ENCODE data around the gene ATF6. TPM values are rescaled to one million over a fixed set of nuclear protein-coding genes. Genes with fewer than 3 reads are reported as not detected.
"Not testable (repeated sequence)": the region's sequence is repeated elsewhere in the genome, so short reads cannot be mapped to it uniquely, and the experiment has no call there.

Gene ATF6
- total RNA-seq, 2 donors from 2014 or later = 25.5 to 26.4 TPM

GRCh38 chr1:161743231-161743630 lies 22.9 kb upstream of the ATF6 start:
- no peaks in the 10 kb centered on the region for H3K9me3 Mint-ChIP-seq
- H3K36me3 Mint-ChIP-seq = no peaks in the 10 kb centered on the region
- DNase-seq (ENCODE audit: low spot score) = no peak
- ATAC-seq = no peak
- H3K27ac Mint-ChIP-seq = peak overlapping the region; percentile 72 to 91
- peaks cover 0 to 5% of the 10 kb centered on the region in 2 donors for H3K27me3 Mint-ChIP-seq
- peaks cover 49 to 67% of the 10 kb centered on the region in 2 donors for H3K4me1 Mint-ChIP-seq (ENCODE audit: low read depth in 2 of 2)
- H3K4me3 Mint-ChIP-seq = peak overlapping the region; percentile 74

GRCh38 chr1:161747801-161748200 lies 18.3 kb upstream of the ATF6 start:
- peak overlapping the region in 1 of 2 donors; percentile 8 for H3K27ac Mint-ChIP-seq
- no peak overlapping the region for H3K4me3 Mint-ChIP-seq
- peaks cover 5% of the 10 kb centered on the region for H3K36me3 Mint-ChIP-seq
- H3K27me3 Mint-ChIP-seq = peaks cover 0 to 5% of the 10 kb centered on the region in 2 donors
- H3K9me3 Mint-ChIP-seq = no peaks in the 10 kb centered on the region
- ATAC-seq = no peak
- H3K4me1 Mint-ChIP-seq (ENCODE audit: low read depth in 2 of 2) = peaks cover 29 to 48% of the 10 kb centered on the region in 2 donors
- no peak for DNase-seq (ENCODE audit: low spot score)

- peaks cover 25 to 44% of the 10 kb centered on the region in 2 donors for H3K4me1 Mint-ChIP-seq (ENCODE audit: low read depth in 2 of 2)
- peak; percentile 98 to 99 for ATAC-seq
- peak within 1 kb of the TSS; percentile 84 to 93 for H3K27ac Mint-ChIP-seq
- H3K4me3 Mint-ChIP-seq = peak within 1 kb of the TSS; percentile 99
- H3K9me3 Mint-ChIP-seq = peaks cover 3% of the 10 kb centered on the region
- H3K36me3 Mint-ChIP-seq = peaks cover 17% of the 10 kb centered on the region
- DNase-seq (ENCODE audit: low spot score) = peak; percentile 95
- H3K27me3 Mint-ChIP-seq = peaks cover 0 to 5% of the 10 kb centered on the region in 2 donors
These were observed 16.4 kb upstream of the ATF6 start, which contains the start of gene DUSP12 for GRCh38 chr1:161749509-161750407. TSS of gene DUSP12 (plus strand) at chr1:161749786. CDS start at chr1:161749802, 16 bp downstream.

GRCh38 chr1:161763522-161764098 lies 2.5 kb upstream of the ATF6 start:
- no peak for DNase-seq (ENCODE audit: low spot score)
- H3K36me3 Mint-ChIP-seq = peaks cover 8% of the 10 kb centered on the region
- H3K27ac Mint-ChIP-seq = peak overlapping the region in 1 of 2 donors; percentile 16
- ATAC-seq = no peak
- peak overlapping the region; percentile 55 for H3K4me3 Mint-ChIP-seq
- H3K4me1 Mint-ChIP-seq (ENCODE audit: low read depth in 2 of 2) = peaks cover 25 to 36% of the 10 kb centered on the region in 2 donors
- H3K9me3 Mint-ChIP-seq = no peaks in the 10 kb centered on the region
- H3K27me3 Mint-ChIP-seq = no peaks in the 10 kb centered on the region

GRCh38 chr1:161768461-161768860 lies 2.3 kb downstream of the ATF6 start:
- peak overlapping the region in 1 of 2 donors; percentile 97 for H3K27ac Mint-ChIP-seq
- peak overlapping the region; percentile 98 for H3K4me3 Mint-ChIP-seq
- peaks cover 8% of the 10 kb centered on the region for H3K36me3 Mint-ChIP-seq

GRCh38 chr1:161768986-161769672 lies 3.0 kb downstream of the ATF6 start:
- H3K27me3 Mint-ChIP-seq = no peaks in the 10 kb centered on the region
- H3K27ac Mint-ChIP-seq = no peak overlapping the region
- no peak overlapping the region for H3K4me3 Mint-ChIP-seq
- peaks cover 23 to 32% of the 10 kb centered on the region in 2 donors for H3K4me1 Mint-ChIP-seq (ENCODE audit: low read depth in 2 of 2)
- DNase-seq (ENCODE audit: low spot score) (no peak), ATAC-seq (no peak)
- H3K9me3 Mint-ChIP-seq = no peaks in the 10 kb centered on the region
- peaks cover 8% of the 10 kb centered on the region for H3K36me3 Mint-ChIP-seq

More at GRCh38 chr1:161768461-161768860, 2.3 kb downstream of the ATF6 start:
- peaks cover 26 to 38% of the 10 kb centered on the region in 2 donors for H3K4me1 Mint-ChIP-seq (ENCODE audit: low read depth in 2 of 2)
- no peaks in the 10 kb centered on the region for H3K9me3 Mint-ChIP-seq
- ATAC-seq (no peak), DNase-seq (ENCODE audit: low spot score) (no peak)
- H3K27me3 Mint-ChIP-seq = no peaks in the 10 kb centered on the region

- ATAC-seq; H3K4me3 Mint-ChIP-seq; H3K27me3 Mint-ChIP-seq; H3K9me3 Mint-ChIP-seq; H3K36me3 Mint-ChIP-seq; H3K27ac Mint-ChIP-seq; DNase-seq (ENCODE audit: low spot score): not testable (repeated sequence)
- H3K4me1 Mint-ChIP-seq (ENCODE audit: low read depth in 2 of 2) = peaks cover 23 to 32% of the 10 kb centered on the region in 2 donors
These were observed 3.5 kb downstream of the ATF6 start for GRCh38 chr1:161769673-161770045.

- no peaks in the 10 kb centered on the region for H3K9me3 Mint-ChIP-seq
- ATAC-seq = no peak
- no peak overlapping the region for H3K27ac Mint-ChIP-seq
- H3K4me1 Mint-ChIP-seq (ENCODE audit: low read depth in 2 of 2) = peaks cover 23 to 29% of the 10 kb centered on the region in 2 donors
- no peaks in the 10 kb centered on the region for H3K27me3 Mint-ChIP-seq
- no peak overlapping the region for H3K4me3 Mint-ChIP-seq
- DNase-seq (ENCODE audit: low spot score) = no peak
- H3K36me3 Mint-ChIP-seq = peaks cover 8% of the 10 kb centered on the region
These were observed 4.1 kb downstream of the ATF6 start for GRCh38 chr1:161770250-161770649.

GRCh38 chr1:161771161-161771560 lies 5.0 kb downstream of the ATF6 start:
- Mint-ChIP-seq H3K4me1 (ENCODE audit: low read depth in 2 of 2) (peaks cover 23 to 27% of the 10 kb centered on the region in 2 donors), H3K4me3 (no peak overlapping the region), H3K27me3 (no peaks in the 10 kb centered on the region), H3K36me3 (peaks cover 7% of the 10 kb centered on the region), H3K27ac (no peak overlapping the region), H3K9me3 (no peaks in the 10 kb centered on the region)
- DNase-seq (ENCODE audit: low spot score) (no peak), ATAC-seq (no peak)

- no peaks in the 10 kb centered on the region for H3K9me3 Mint-ChIP-seq
- no peak for DNase-seq (ENCODE audit: low spot score)
- H3K36me3 Mint-ChIP-seq = no peaks in the 10 kb centered on the region
- no peak overlapping the region for H3K27ac Mint-ChIP-seq
- no peak overlapping the region for H3K4me3 Mint-ChIP-seq
- ATAC-seq = no peak
- peaks cover 16 to 19% of the 10 kb centered on the region in 2 donors for H3K4me1 Mint-ChIP-seq (ENCODE audit: low read depth in 2 of 2)
- no peaks in the 10 kb centered on the region for H3K27me3 Mint-ChIP-seq
These were observed 5.9 kb downstream of the ATF6 start for GRCh38 chr1:161771973-161772372.

- H3K9me3 Mint-ChIP-seq = no peaks in the 10 kb centered on the region
- H3K27me3 Mint-ChIP-seq = no peaks in the 10 kb centered on the region
- no peak overlapping the region for H3K27ac Mint-ChIP-seq
- no peaks in the 10 kb centered on the region for H3K36me3 Mint-ChIP-seq
- peaks cover 14 to 15% of the 10 kb centered on the region in 2 donors for H3K4me1 Mint-ChIP-seq (ENCODE audit: low read depth in 2 of 2)
- no peak for ATAC-seq
- no peak overlapping the region for H3K4me3 Mint-ChIP-seq
- no peak for DNase-seq (ENCODE audit: low spot score)
These were observed 6.3 kb downstream of the ATF6 start for GRCh38 chr1:161772397-161772796.

- H3K4me3 Mint-ChIP-seq = no peak overlapping the region
- H3K4me1 Mint-ChIP-seq (ENCODE audit: low read depth in 2 of 2) = peaks cover 5 to 9% of the 10 kb centered on the region in 2 donors
- H3K27me3 Mint-ChIP-seq = no peaks in the 10 kb centered on the region
- H3K36me3 Mint-ChIP-seq = no peaks in the 10 kb centered on the region
- ATAC-seq (no peak), DNase-seq (ENCODE audit: low spot score) (no peak)
- H3K9me3 Mint-ChIP-seq = no peaks in the 10 kb centered on the region
- H3K27ac Mint-ChIP-seq = no peak overlapping the region
These were observed 7.7 kb downstream of the ATF6 start for GRCh38 chr1:161773791-161774190.

GRCh38 chr1:161777261-161777660 lies 11.1 kb downstream of the ATF6 start:
- no peaks in the 10 kb centered on the region for H3K9me3 Mint-ChIP-seq
- no peak overlapping the region for H3K27ac Mint-ChIP-seq
- DNase-seq (ENCODE audit: low spot score) (no peak), ATAC-seq (no peak)
- H3K36me3 Mint-ChIP-seq = no peaks in the 10 kb centered on the region
- H3K4me1 Mint-ChIP-seq (ENCODE audit: low read depth in 2 of 2) = peaks cover 3 to 4% of the 10 kb centered on the region in 2 donors
- no peak overlapping the region for H3K4me3 Mint-ChIP-seq
- no peaks in the 10 kb centered on the region for H3K27me3 Mint-ChIP-seq
